Liver (tissue), 3 donors: Measurements from ENCODE around the gene C1S.

Experiments
- CTCF ChIP-seq: fragments of 150-350 bp; IDR thresholded peaks from 2 replicates; pipeline ENCODE4 v1.5.1; 2017; ENCODE audit warnings: improper control_type of control experiment, low read depth, low read length; ENCODE audit not compliant: missing input control
- EGR1 ChIP-seq, 2 donors: IDR thresholded peaks; 2 replicates each; pipeline ENCODE4 v1.6.1; 2016 to 2018; ENCODE audit warnings: antibody characterized with exemption in 2 of 2, low read depth in 2 of 2
- TAF1 ChIP-seq: conservative IDR thresholded peaks from 2 replicates; pipeline ENCODE4 v1.6.1; 2016; ENCODE audit warnings: antibody characterized with exemption, mild to moderate bottlenecking
- YY1 ChIP-seq: IDR thresholded peaks from 2 replicates; pipeline ENCODE4 v1.6.1; 2016; ENCODE audit warnings: antibody characterized with exemption, mild to moderate bottlenecking
- donor health status: healthy.
- donor health status: healthy.

- no peak for TF ChIP-seq CTCF
- TF ChIP-seq TAF1: no peak
- TF ChIP-seq YY1: no peak
- no peak for TF ChIP-seq EGR1 (IDR thresholded peaks at IDR 0.05; ENCODE audit: low read depth in 2 of 2)
Measured at GRCh38 chr12:7114851-7115250, 54.3 kb downstream of the C1S start.
